ENCODE results near the gene NAPEPLD.
"Not testable (repeated sequence)": the region's sequence is repeated elsewhere in the genome, so short reads cannot be mapped to it uniquely, and the experiment has no call there.

The NAPEPLD gene

GRCh38 chr7:103068414-103069403, 80.2 kb downstream of the NAPEPLD start:
- DNase-seq (ENCODE audit: low read depth in 2 of 3, low spot score in 1 of 3): no peak

GRCh38 chr7:103065667-103066066, 83.2 kb downstream of the NAPEPLD start:
- DNase-seq (ENCODE audit: low read depth in 2 of 3, low spot score in 1 of 3): peak; percentile 24 to 40 (median 34)

- DNase-seq (ENCODE audit: low read depth in 2 of 3, low spot score in 1 of 3): no peak
Observed at GRCh38 chr7:103063895-103064294, 85.0 kb downstream of the NAPEPLD start.

GRCh38 chr7:103059471-103059870, 89.4 kb downstream of the NAPEPLD start:
- no peak for DNase-seq (ENCODE audit: low read depth in 2 of 3, low spot score in 1 of 3)

GRCh38 chr7:103058122-103058521, 90.8 kb downstream of the NAPEPLD start:
- no peak for DNase-seq (ENCODE audit: low read depth in 2 of 3, low spot score in 1 of 3)

- not testable (repeated sequence) for DNase-seq (ENCODE audit: low read depth in 2 of 3, low spot score in 1 of 3)
Observed at GRCh38 chr7:103056006-103056405, 92.9 kb downstream of the NAPEPLD start.

GRCh38 chr7:103051519-103051918, 97.4 kb downstream of the NAPEPLD start:
- DNase-seq (ENCODE audit: low read depth in 2 of 3, low spot score in 1 of 3): no peak
